Gastrocnemius medialis (tissue), 4 donors: ENCODE measurements around the gene FRMD3. TPM values are rescaled to one million over a fixed set of nuclear protein-coding genes. Genes with fewer than 3 reads are reported as not detected.

Source experiments
- ATAC-seq, 2 donors: fragments of 150-250 bp; one replicate each; pipeline ENCODE4 v1.9.1; 2016
- DNase-seq, 2 donors: peaks; one replicate each; pipeline ENCODE4 v3.0.0-alpha.2; 2019
- H3K27ac ChIP-seq, 4 donors: fragments of 200-600 bp; sonication (generic); 1 replicate in 1 of 4; 2 replicates in 3 of 4; pipeline ENCODE4 v1.5.1; 2016 to 2018; ENCODE audit warnings: mild to moderate bottlenecking in 2 of 4, moderate library complexity in 1 of 4
- H3K27me3 ChIP-seq, 3 donors: fragments of 200-600 bp; sonication (generic) in 2 of 3; 1 replicate in 1 of 3; 2 replicates in 2 of 3; pipeline versions ENCODE4 v1.5.1 to v1.6.0; 2016 to 2019; ENCODE audit warnings: mild to moderate bottlenecking in 1 of 3, moderate library complexity in 1 of 3
- H3K36me3 ChIP-seq, 2 donors: fragments of 200-600 bp; sonication (generic) in 1 of 2; one replicate each; pipeline ENCODE4 v1.5.1; 2017 to 2018
- H3K4me1 ChIP-seq, 2 donors: fragments of 200-600 bp; sonication (generic) in 1 of 2; one replicate each; pipeline ENCODE4 v1.5.1; 2016 to 2017; ENCODE audit warnings: mild to moderate bottlenecking in 2 of 2
- H3K4me3 ChIP-seq, 4 donors: fragments of 200-600 bp; sonication (generic) in 3 of 4; 1 replicate in 1 of 4; 2 replicates in 3 of 4; pipeline ENCODE4 v1.5.1; 2016 to 2019; ENCODE audit warnings: mild to moderate bottlenecking in 2 of 4
- H3K9me3 ChIP-seq, 3 donors: fragments of 200-600 bp; sonication (generic) in 2 of 3; 1 replicate in 1 of 3; 2 replicates in 2 of 3; pipeline ENCODE4 v1.5.1; 2016 to 2019
- POLR2A ChIP-seq, 2 donors: fragments of 450-650 bp; IDR thresholded peaks; one replicate each; pipeline ENCODE4 v1.6.1; 2017; ENCODE audit warnings: antibody characterized with exemption in 2 of 2, mild to moderate bottlenecking in 2 of 2, moderate library complexity in 2 of 2
- in situ Hi-C, 4 donors: fragments of 200-750 bp; cut with MboI; loops; one replicate each; pipeline versions ENCODE4 v1.15.0 to v1.8.0; 2017; ENCODE audit warnings: low sequenced_read_pairs in 4 of 4
- intact Hi-C: fragments of 100-400 bp; cut with DNase I; formaldehyde crosslinking; loops from one replicate; pipeline ENCODE4 v1.15.1; 2023; ENCODE audit warnings: low total_unique reads
- total RNA-seq, 4 donors: library from RNA; depleted of rRNA; stranded (reverse); fragments of >200 nt; gene quantifications; one replicate each; pipeline versions ENCODE4 v1.1.0 to v1.2.3, GENCODE V29; 2016
- TF ChIP-seq, protein P1 (sequence below), 5 experiments: fragments of 450-650 bp in 3 of 5; fragments of 200-600 bp in 2 of 5; sonication (generic) in 2 of 5; IDR thresholded peaks in 4 of 5; conservative IDR thresholded peaks in 1 of 5; 1 replicate in 4 of 5; 2 replicates in 1 of 5; pipeline ENCODE4 v1.5.1; 2016 to 2019; ENCODE audit warnings: antibody characterized with exemption in 5 of 5, mild to moderate bottlenecking in 3 of 5, moderate library complexity in 3 of 5

Gene FRMD3
- total RNA-seq, 4 donors from 2014 or later, result 62.3 to 120 (median 94.6) TPM

DNA sequence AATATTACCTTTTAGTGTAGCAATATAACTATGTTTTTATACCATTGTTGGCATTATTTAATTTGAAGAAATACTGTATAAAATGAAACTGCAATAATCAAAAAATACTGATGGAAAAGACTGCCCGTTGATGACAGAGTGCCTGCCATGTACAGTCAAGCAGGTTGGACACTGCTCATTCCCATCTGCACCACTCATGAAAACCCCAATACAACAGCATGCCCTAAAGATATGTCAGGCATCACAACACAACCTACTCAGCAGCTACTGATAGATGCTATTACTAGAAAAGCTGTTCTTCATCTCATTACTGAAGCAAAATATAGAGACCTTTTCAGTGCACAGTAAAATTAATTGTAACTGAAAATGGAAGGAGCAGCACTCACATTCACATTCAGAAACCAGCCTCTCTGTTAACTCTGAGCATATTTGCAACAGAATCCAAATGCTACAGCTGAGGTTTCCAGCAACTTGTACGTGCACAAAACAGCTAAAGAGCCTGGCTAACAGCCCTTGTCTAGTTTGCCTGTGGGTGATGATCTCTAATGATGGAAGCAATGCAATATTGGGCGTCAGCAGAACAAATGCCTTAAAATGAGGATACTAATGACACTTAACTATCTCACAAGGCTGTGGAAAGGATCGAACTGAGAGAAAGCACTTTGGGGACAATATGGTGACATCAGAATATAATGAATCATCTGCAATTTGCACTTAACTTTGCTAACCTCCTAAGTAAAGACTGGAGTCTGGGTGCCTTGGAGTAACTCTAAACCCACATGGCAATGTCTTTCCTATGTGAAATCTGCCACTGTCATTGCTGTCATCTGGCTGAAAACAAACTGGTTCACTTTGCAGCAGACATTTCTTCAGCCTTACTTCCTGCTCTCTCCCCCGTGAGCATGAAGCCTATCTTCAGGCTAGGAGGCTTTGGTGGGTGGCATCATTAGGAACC is 280.0 kb downstream of the FRMD3 start:
- Histone ChIP-seq H3K4me3 (no peak overlapping the region), H3K27ac (peak overlapping the region; percentile 65 to 83 (median 74)), H3K27me3 (no peaks in the 10 kb centered on the region), H3K36me3 (peaks cover 0 to 7% of the 10 kb centered on the region in 2 donors), H3K4me1 (peaks cover 11 to 30% of the 10 kb centered on the region in 2 donors), H3K9me3 (no peaks in the 10 kb centered on the region)
- intact Hi-C loops (no loop called here), in situ Hi-C loops (no loop called here)
- DNase-seq, result peak in 1 of 2 donors; percentile 23
- ATAC-seq, result peak; percentile 96 to 97
- no peak for TF ChIP-seq POLR2A (IDR thresholded peaks at IDR 0.05)

DNA sequence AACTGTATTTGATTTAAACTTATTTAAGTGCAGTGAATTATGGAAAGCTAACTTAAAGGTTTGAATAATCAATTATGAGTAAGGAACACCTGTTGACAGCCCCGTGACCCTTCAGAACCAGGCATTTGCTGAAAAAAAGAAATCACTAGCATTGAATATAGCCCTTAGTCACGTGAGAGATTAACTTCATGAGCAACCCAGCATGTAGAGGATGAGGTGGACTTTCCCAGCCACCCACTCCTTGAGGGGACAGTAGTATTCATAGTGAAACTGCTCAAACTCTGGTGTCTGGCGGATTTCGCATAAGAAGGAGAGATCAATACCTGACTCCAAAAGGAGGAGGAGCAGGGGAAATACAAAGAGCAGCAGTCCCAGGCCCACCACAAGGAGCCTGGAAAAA is 290.5 kb downstream of the FRMD3 start:
- TF ChIP-seq POLR2A (IDR thresholded peaks at IDR 0.05), result no peak
- TF ChIP-seq, protein P1, sequence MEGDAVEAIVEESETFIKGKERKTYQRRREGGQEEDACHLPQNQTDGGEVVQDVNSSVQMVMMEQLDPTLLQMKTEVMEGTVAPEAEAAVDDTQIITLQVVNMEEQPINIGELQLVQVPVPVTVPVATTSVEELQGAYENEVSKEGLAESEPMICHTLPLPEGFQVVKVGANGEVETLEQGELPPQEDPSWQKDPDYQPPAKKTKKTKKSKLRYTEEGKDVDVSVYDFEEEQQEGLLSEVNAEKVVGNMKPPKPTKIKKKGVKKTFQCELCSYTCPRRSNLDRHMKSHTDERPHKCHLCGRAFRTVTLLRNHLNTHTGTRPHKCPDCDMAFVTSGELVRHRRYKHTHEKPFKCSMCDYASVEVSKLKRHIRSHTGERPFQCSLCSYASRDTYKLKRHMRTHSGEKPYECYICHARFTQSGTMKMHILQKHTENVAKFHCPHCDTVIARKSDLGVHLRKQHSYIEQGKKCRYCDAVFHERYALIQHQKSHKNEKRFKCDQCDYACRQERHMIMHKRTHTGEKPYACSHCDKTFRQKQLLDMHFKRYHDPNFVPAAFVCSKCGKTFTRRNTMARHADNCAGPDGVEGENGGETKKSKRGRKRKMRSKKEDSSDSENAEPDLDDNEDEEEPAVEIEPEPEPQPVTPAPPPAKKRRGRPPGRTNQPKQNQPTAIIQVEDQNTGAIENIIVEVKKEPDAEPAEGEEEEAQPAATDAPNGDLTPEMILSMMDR (IDR thresholded peaks at IDR 0.05 in 4 of 5, conservative IDR thresholded peaks at IDR 0.05 in 1 of 5), result no peak
- Histone ChIP-seq H3K27me3 (no peaks in the 10 kb centered on the region), H3K4me1 (peaks cover 7 to 8% of the 10 kb centered on the region in 2 donors), H3K9me3 (no peaks in the 10 kb centered on the region), H3K27ac (no peak overlapping the region), H3K36me3 (peaks cover 0 to 13% of the 10 kb centered on the region in 2 donors), H3K4me3 (no peak overlapping the region)
- in situ Hi-C loops (no loop called here), intact Hi-C loops (no loop called here)
- no peak for ATAC-seq
- no peak for DNase-seq

DNA sequence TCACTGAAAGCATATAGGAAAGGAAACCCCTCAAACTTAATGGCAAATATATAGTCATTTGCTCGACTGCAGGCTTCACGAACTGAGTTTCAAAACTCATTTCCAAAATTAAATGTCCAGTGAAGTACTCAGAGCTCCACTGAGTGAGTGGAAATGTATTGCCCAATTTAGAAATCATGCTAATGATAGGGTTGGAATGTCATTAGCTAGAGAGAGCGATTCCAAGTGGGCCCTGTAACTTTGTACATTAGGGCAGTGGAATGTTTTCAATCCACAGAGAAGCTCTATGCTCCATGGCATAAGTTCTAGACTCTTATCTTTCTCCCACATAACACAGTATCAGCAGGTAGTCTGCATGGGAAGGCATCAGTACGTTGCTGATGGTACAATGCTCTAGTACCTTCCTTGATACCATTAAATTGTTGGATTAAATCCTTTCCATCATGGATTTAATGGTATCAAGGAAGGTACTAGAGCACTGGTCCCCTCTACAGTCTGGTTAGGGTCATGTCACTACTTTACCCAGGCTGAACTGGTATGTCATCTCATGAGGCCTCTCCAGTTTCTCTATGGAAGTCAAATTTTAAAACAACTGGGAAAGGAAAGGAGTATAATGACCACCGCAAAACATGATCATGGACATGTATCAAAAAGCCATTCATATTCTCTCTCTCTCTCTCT is 292.1 kb downstream of the FRMD3 start:
- in situ Hi-C loops, result no loop called here
- ATAC-seq (no peak), DNase-seq (no peak)
- Histone ChIP-seq H3K27ac (peak overlapping the region in 3 of 4 donors; percentile 21 to 47 (median 23)), H3K9me3 (no peaks in the 10 kb centered on the region), H3K4me1 (peaks cover 7 to 8% of the 10 kb centered on the region in 2 donors), H3K4me3 (no peak overlapping the region), H3K27me3 (no peaks in the 10 kb centered on the region), H3K36me3 (peaks cover 0 to 19% of the 10 kb centered on the region in 2 donors)
- intact Hi-C loops, result no loop called here
- TF ChIP-seq POLR2A (IDR thresholded peaks at IDR 0.05), result no peak
- TF ChIP-seq, protein P1 (IDR thresholded peaks at IDR 0.05 in 4 of 5, conservative IDR thresholded peaks at IDR 0.05 in 1 of 5), result no peak

DNA sequence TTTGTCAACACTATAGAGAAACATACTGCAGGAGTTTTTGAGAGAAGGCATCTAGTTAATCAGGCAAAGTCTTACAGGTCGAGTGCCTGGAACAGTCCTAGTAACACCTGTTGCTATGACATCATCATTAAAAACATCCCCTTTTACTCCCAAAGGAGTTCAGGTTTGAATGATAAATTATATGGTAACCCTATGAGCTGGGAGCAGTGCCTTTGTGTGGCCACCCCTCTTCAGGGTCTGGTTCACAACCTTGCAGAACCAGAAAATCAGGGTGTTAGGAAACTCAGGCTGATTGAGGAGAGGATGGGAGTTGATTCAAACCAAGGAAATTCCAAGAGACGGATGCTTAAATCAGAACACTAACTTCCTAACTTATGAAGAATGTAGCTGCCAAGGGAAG is 296.1 kb downstream of the FRMD3 start:
- H3K4me1 ChIP-seq, result peaks cover 19 to 21% of the 10 kb centered on the region in 2 donors
- TF ChIP-seq, protein P1 (IDR thresholded peaks at IDR 0.05 in 4 of 5, conservative IDR thresholded peaks at IDR 0.05 in 1 of 5), result no peak
- TF ChIP-seq POLR2A (IDR thresholded peaks at IDR 0.05), result no peak
- no peaks in the 10 kb centered on the region for H3K27me3 ChIP-seq
- no peaks in the 10 kb centered on the region for H3K9me3 ChIP-seq
- H3K4me3 ChIP-seq, result no peak overlapping the region
- DNase-seq, result no peak
- intact Hi-C loops (no loop called here), in situ Hi-C loops (no loop called here)
- H3K36me3 ChIP-seq, result peaks cover 0 to 13% of the 10 kb centered on the region in 2 donors
- H3K27ac ChIP-seq, result no peak overlapping the region
- no peak for ATAC-seq

DNA sequence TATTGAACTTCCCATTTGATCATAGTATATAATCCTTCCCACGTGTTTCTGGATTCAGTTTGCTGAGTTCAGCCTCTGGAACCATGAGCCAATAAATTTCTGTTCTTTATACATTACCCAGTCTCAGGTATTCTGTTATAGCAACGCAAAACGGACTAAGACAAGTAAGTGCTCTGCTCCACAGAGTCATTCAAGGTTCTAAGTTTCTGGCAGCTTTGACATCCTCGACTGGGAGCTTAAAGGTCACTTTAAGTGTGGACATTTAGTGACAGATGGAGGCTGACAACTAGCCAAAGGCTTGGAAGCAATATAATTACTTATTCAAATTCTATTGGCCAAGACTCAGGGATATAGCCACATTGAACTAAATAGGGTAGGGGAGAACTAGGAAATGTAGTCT is 297.5 kb downstream of the FRMD3 start:
- in situ Hi-C loops (no loop called here), intact Hi-C loops (no loop called here)
- Histone ChIP-seq H3K4me3 (no peak overlapping the region), H3K27ac (no peak overlapping the region), H3K27me3 (no peaks in the 10 kb centered on the region), H3K36me3 (peaks cover 0 to 13% of the 10 kb centered on the region in 2 donors), H3K4me1 (peaks cover 23 to 27% of the 10 kb centered on the region in 2 donors), H3K9me3 (no peaks in the 10 kb centered on the region)
- no peak for ATAC-seq
- no peak for DNase-seq
- TF ChIP-seq POLR2A (IDR thresholded peaks at IDR 0.05), result no peak
- TF ChIP-seq, protein P1 (IDR thresholded peaks at IDR 0.05 in 4 of 5, conservative IDR thresholded peaks at IDR 0.05 in 1 of 5), result no peak
